HepG2 (cell line): ENCODE results near the gene VEZF1. TPM values are rescaled to one million over a fixed set of nuclear protein-coding genes. Genes with fewer than 3 reads are reported as not detected.

Experiments used
- ATAD3A ChIP-seq: sonication (generic); formaldehyde crosslinking; IDR thresholded peaks from 2 replicates; pipeline ENCODE4 v1.4.0; 2020; ENCODE audit warnings: missing genetic modification reagents
- ATF2 ChIP-seq: sonication (generic); formaldehyde crosslinking; IDR thresholded peaks from 2 replicates; pipeline ENCODE4 v1.4.0; 2020; ENCODE audit warnings: missing genetic modification reagents
- CBFB ChIP-seq: sonication (generic); formaldehyde crosslinking; IDR thresholded peaks from 2 replicates; pipeline ENCODE4 v1.4.0; 2020; ENCODE audit warnings: missing genetic modification reagents
- CEBPB ChIP-seq: IDR thresholded peaks from 2 replicates; pipeline ENCODE4 v1.6.1; 2011; ENCODE audit warnings: low read depth, low read length, improper control_type of control experiment, borderline replicate concordance
- E2F5 ChIP-seq: sonication (generic); formaldehyde crosslinking; conservative IDR thresholded peaks from 2 replicates; pipeline ENCODE4 v1.4.0; 2020; ENCODE audit warnings: missing genetic modification reagents
- FOXA1 ChIP-seq, 2 experiments: fragments of 450-650 bp in 1 of 2; sonication (generic) in 1 of 2; formaldehyde crosslinking in 1 of 2; IDR thresholded peaks; 2 replicates each; pipeline versions ENCODE4 v1.4.0 to v1.6.1; 2016 to 2020; ENCODE audit warnings: missing genetic modification reagents in 1 of 2
- HINFP ChIP-seq: sonication (generic); formaldehyde crosslinking; IDR thresholded peaks from 2 replicates; pipeline ENCODE4 v1.4.0; 2020; ENCODE audit warnings: low read depth, mild to moderate bottlenecking, missing genetic modification reagents
- MTERF4 ChIP-seq: sonication (generic); formaldehyde crosslinking; IDR thresholded peaks from 2 replicates; pipeline ENCODE4 v1.8.0; 2023; ENCODE audit warnings: mild to moderate bottlenecking, missing genetic modification reagents
- ONECUT2 ChIP-seq: sonication (generic); formaldehyde crosslinking; IDR thresholded peaks from 2 replicates; pipeline ENCODE4 v1.4.0; 2020; ENCODE audit warnings: missing genetic modification reagents
- SP2 ChIP-seq: sonication (generic); formaldehyde crosslinking; IDR thresholded peaks from 2 replicates; pipeline ENCODE4 v1.5.1; 2020; ENCODE audit warnings: mild to moderate bottlenecking, missing genetic modification reagents
- THAP8 ChIP-seq: sonication (generic); formaldehyde crosslinking; IDR thresholded peaks from 2 replicates; pipeline ENCODE4 v1.5.1; 2020; ENCODE audit warnings: missing genetic modification reagents, mild to moderate bottlenecking, borderline replicate concordance
- TIGD3 ChIP-seq: sonication (generic); formaldehyde crosslinking; IDR thresholded peaks from 2 replicates; pipeline ENCODE4 v1.5.1; 2020; ENCODE audit warnings: mild to moderate bottlenecking, missing genetic modification reagents, borderline replicate concordance
- ZBED4 ChIP-seq: sonication (generic); formaldehyde crosslinking; IDR thresholded peaks from 2 replicates; pipeline ENCODE4 v1.4.0; 2020; ENCODE audit warnings: missing genetic modification reagents, borderline replicate concordance
- ZBTB34 ChIP-seq: sonication (generic); formaldehyde crosslinking; IDR thresholded peaks from 2 replicates; pipeline ENCODE4 v1.8.0; 2022; ENCODE audit warnings: mild to moderate bottlenecking, missing genetic modification reagents
- ZNF556 ChIP-seq: sonication (generic); formaldehyde crosslinking; IDR thresholded peaks from 2 replicates; pipeline ENCODE4 v1.4.0; 2020; ENCODE audit warnings: mild to moderate bottlenecking, missing genetic modification reagents, borderline replicate concordance
- ZNF776 ChIP-seq: sonication (generic); formaldehyde crosslinking; IDR thresholded peaks from 2 replicates; pipeline ENCODE4 v1.4.0; 2020; ENCODE audit warnings: mild to moderate bottlenecking, missing genetic modification reagents
- ZNF782 ChIP-seq: sonication (generic); formaldehyde crosslinking; IDR thresholded peaks from 2 replicates; pipeline ENCODE4 v1.4.0; 2020; ENCODE audit warnings: missing genetic modification reagents, mild to moderate bottlenecking, borderline replicate concordance
- polyA plus RNA-seq, 8 experiments: library from polyadenylated mRNA; depleted of rRNA in 3 of 8; stranded (reverse) in 7 of 8; unstranded in 1 of 8; fragments of >200 nt; fragmentation: Illumina TruSeq in 4 of 8; extraction: Trizol in 4 of 8; gene quantifications; 2 replicates each; pipeline versions ENCODE4 v1.2.1 to v1.2.3, GENCODE V29; 2011 to 2016; ENCODE audit warnings: low read depth in 4 of 8, missing spikeins in 1 of 8, mixed read lengths in 1 of 8; ENCODE audit not compliant: insufficient read depth in 1 of 8
- total RNA-seq, 5 experiments: library from RNA; depleted of rRNA; stranded (reverse); fragments of >200 nt; fragmentation: Illumina TruSeq; extraction: Trizol; gene quantifications; 2 replicates each; pipeline ENCODE4 v1.2.3, GENCODE V29; 2016; ENCODE audit warnings: low read depth in 1 of 5

VEZF1 gene
- total and polyA plus RNA-seq, 2 of the 13 experiments (the other 11 are each of a cell fraction or from before 2014, with no cell fraction given): 45.9 to 49.7 TPM

- no peak for TF ChIP-seq TIGD3 (CRISPR knock-in tag)
- TF ChIP-seq SP2 (CRISPR knock-in tag): no peak
- TF ChIP-seq ZNF782 (CRISPR knock-in tag): no peak
- no peak for TF ChIP-seq E2F5 (CRISPR knock-in tag)
- no peak for TF ChIP-seq ZNF776 (CRISPR knock-in tag)
- TF ChIP-seq CBFB (CRISPR knock-in tag): no peak
- no peak for TF ChIP-seq MTERF4 (CRISPR knock-in tag)
- no peak for TF ChIP-seq ATAD3A (CRISPR knock-in tag)
- peak; percentile 50; the same call in 1 of the 2 replicates for TF ChIP-seq ZNF556
- no peak for TF ChIP-seq THAP8 (CRISPR knock-in tag)
- TF ChIP-seq FOXA1 (IDR thresholded peaks at IDR 0.05): no peak
- peak; percentile 98 for TF ChIP-seq FOXA1 (CRISPR knock-in tag; IDR thresholded peaks at IDR 0.05)
- TF ChIP-seq ZBED4 (CRISPR knock-in tag): 0 out of 2 replicates have a peak, but pooled peaks have one; percentile 64
- no peak for TF ChIP-seq ZBTB34 (CRISPR knock-in tag)
- TF ChIP-seq ONECUT2 (CRISPR knock-in tag): no peak
- TF ChIP-seq HINFP (CRISPR knock-in tag): no peak
- peak; percentile 96 for TF ChIP-seq CEBPB
- TF ChIP-seq ATF2 (CRISPR knock-in tag): peak; percentile 41; the same call in 1 of the 2 replicates
Observed at GRCh38 chr17:57975044-57975443, 13.0 kb downstream of the VEZF1 start (continued).
